Adipose tissue (tissue), 3 donors: Measurements from ENCODE around the gene CNDP1. TPM values are rescaled to one million over a fixed set of nuclear protein-coding genes. Genes with fewer than 3 reads are reported as not detected.

Experiments used
- H3K27ac ChIP-seq: one replicate; pipeline ENCODE4 v1.5.1; 2013; ENCODE audit warnings: low read depth, low read length
- WGBS, 3 donors: extraction: QIAGEN DNeasy Blood & Tissue Kit; methylation state at CpG; one replicate each; pipeline ENCODE4 v1.1.7; 2013; 5-methylcytosine and 5-hydroxymethylcytosine counted together
- polyA plus RNA-seq, 3 donors: library from polyadenylated mRNA; stranded (reverse); fragments of 200-250 nt; gene quantifications; one replicate each; pipeline ENCODE4 v1.2.3, GENCODE V29; 2013
- donor health status: healthy with polysubstance abuse.
- donor health status: Bipolar disorder and iron deficiency.
- donor health status: healthy.

Gene CNDP1
- polyA plus RNA-seq, 3 donors, result 0.12 to 0.20 TPM; not detected in 1

DNA sequence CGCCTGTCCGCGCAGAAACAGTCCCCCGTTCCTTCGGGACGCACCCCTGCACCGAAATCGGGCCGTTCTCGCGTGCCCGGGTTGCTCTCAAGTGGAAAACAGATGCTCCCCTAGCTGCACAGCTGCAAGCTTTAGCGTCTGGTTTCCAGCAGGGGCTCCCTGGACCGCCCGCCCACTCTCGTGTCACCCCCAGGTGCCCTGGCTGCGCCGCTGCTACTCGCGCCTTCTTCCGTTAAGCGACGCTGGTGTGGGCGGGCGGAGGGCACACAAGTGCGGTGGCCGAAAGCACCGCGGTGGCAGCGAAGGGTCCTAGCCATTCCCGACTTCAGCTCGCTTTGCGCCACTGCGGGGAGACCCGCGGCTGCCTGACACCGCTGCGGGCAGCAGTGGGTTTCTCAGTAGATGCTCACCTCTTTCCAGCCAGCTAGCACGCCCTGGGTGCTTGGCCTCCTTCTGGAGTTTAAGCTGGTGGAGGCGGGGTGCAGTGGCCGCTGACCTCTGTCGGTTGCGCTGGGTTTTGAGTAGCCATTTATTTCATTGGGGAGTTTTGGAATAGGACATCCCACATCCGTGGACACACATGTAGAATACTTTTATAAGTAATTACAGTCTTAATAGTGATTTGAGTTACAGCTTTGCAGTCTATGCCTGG lies 64.2 kb downstream of the CNDP1 start:
- 0 to 1% (median 1%) methylated on average over 44 of the region's 44 CpGs for WGBS, 3 donors
- no peak overlapping the region for H3K27ac ChIP-seq

DNA sequence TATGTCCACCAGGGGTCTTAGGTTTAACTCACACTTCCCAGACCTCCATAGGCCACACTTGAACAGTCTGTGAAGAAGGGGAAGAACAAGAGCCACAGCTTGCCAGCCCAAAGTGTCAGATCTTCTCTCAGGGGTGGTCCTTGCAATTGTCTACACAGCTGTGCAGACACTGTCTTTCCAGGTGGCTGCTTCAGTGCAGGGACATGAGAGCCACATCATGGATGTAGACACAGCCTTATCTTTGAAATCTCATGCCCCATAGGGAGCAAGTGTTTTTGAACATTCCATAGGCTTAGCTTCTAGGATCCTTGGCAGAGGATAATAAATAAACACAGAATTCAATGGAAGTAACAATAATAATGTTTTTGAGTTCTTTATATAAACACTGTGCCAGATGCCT lies 70.1 kb downstream of the CNDP1 start:
- no peak overlapping the region for H3K27ac ChIP-seq

DNA sequence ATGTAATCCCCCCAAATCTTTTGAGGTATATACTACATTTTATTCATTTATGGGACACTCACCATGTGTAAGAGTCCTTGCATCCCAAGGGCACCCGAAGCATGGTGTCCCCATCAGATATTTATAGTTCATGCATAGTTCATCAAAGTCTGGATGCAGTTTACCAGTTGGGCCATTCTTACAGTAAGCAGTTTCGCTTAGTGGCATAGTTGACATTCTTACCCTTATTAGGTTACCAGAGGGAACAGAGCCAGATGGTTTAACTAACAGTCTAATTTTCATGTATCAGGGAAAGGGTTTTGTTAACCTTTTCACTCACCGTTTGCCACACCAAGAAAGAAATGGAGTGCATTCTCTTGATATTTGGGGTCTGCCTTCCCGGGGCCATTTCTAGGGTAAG lies 70.5 kb downstream of the CNDP1 start:
- H3K27ac ChIP-seq, result no peak overlapping the region
- WGBS, 3 donors, result 63 to 84% (median 75%) methylated on average over 4 of the region's 4 CpGs

DNA sequence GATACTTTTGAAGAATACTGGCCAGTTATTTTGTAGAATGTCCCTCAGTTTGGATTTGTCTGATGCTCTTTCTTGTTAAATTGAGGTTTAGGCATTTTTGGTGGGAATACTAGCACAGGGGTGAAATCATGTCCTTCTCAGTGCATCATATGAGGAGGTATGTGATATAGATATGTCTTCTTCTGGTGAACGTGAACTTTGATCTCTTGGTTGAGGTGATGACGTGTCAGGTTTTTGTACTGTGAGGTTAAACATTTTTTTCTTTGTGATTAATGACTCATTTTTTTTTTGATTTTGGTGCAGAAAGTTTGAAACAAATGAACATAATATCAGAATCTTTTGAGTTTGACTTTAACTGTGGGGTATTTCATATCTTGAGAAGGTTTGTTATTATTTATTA lies 74.4 kb downstream of the CNDP1 start:
- no peak overlapping the region for H3K27ac ChIP-seq
- WGBS, 3 donors, result 71 to 95% (median 93%) methylated on average over 2 of the region's 2 CpGs

DNA sequence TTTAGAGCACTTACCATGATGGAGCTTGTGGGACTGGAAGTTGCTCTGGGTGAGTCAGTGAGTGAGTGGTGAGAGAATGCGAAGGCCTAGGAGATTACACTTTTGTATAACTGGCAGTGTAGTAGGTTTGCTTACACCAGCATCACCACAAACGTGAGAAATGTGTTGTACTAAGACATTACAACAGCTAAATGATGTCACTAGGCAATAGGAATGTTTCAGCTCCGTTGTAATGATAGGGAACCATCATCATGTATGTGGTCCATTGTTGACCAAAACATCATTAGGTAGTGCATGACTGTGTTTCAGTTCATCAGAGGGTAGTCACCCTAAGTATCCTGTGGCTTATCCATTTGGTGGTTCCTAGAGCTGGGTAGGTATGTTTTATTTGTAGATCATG lies 75.2 kb downstream of the CNDP1 start:
- 71 to 84% (median 79%) methylated on average over 3 of the region's 3 CpGs for WGBS, 3 donors
- no peak overlapping the region for H3K27ac ChIP-seq

DNA sequence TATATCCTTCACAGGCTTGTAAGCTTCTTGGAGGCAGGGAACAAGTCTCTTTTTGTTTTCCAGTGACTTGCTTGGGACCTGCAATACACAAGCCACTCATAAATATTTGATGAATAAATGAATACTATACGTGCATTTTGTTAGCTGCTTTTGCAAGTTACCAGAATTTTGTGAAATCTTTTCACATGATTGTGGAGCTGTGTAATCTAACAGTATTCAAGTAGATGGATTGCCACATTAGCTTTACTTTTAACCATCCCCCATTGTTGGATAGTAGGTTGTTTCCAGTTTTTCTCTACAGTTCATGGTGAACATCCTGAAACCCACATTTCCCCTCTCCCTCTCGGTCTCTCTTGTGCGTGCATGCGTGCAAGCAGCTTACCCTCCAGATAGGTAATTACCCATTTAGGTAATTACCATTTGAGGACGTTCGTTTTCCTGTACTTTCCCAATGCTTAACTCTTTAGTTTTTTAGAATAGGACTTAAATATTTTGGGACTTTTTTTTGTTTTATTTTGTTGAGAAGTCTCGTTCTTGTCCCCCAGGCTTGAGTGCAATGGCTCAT lies 75.8 kb downstream of the CNDP1 start:
- 61 to 92% (median 76%) methylated on average over 7 of the region's 7 CpGs for WGBS, 3 donors
- H3K27ac ChIP-seq, result no peak overlapping the region

DNA sequence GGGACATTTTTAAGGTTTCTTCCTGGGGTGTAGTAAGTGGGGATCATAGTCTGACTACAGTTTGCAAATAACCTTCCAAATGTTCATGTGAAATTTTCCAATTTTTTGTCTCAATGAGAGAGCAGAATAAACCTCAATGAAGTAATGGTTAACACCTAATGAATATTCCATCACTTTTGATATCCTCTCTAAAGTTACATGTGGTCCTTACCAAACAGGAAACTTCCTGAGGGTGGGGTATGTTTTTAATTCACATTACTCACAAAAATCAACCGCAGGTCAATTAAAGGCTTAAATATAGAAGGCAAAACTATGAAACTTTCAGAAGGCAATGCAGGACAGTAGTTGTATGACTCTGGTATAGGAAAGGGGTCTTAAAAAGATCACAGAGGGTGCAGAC lies 76.6 kb downstream of the CNDP1 start:
- 59 to 86% (median 79%) methylated on average over 1 of the region's 1 CpG for WGBS, 3 donors
- H3K27ac ChIP-seq, result no peak overlapping the region

DNA sequence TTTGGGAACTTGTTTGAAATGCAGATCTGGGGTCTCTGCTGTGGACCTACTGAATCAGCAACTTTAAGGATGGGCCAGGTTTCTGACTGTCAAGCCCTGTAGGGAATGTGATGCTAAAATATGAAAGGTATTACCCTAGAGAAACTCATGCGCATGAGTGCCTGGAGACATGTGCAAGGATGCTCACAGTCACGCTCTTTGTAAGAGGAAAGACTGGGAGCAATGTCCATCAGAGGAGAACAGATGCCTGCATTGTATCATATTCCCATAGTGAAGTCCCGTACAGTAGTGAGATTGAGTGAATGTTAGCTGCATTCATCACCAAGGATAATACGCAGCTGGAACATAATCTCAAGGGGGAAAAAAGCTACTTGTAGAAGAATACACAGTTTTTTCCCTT lies 77.5 kb downstream of the CNDP1 start:
- whole genome bisulfite sequencing, 3 donors, result 79 to 96% (median 94%) methylated on average over 4 of the region's 4 CpGs
- no peak overlapping the region for H3K27ac ChIP-seq

DNA sequence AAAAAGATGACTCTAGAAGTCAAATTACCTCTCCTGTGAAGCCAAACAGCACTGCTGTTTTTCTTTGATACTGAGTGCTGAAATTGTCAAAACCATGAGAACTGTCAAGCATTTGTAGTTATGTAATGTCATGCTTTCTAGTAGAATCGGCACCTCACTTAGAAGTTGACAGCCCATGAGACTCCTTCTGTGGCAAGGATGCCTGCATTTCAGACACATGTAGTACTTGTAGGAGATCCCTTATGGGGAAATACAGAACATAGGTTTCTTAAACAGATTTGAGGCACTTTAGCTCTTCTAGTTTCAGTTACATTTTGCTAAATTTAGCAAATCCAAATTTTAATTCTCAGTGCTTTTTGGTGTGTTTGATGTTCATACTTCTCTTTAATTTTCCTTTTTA lies 79.1 kb downstream of the CNDP1 start:
- H3K27ac ChIP-seq, result no peak overlapping the region
- 26 to 54% (median 52%) methylated on average over 1 of the region's 1 CpG for WGBS, 3 donors

DNA sequence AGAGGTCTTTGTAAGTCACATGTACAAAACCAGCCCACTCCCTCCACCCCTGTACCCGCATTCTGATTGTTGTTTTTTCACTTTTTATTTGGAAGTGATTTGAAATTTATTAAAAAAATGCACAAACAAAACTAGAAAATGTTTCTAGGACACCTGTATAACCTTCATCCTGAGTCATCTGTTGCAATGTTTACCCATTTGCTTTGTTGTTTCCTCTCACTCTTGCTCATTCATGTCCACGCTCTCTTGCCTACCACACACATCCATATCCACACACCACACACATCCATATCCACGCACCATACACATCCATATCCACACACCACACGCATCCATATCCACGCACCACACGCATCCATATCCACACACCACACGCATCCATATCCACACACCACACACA lies 82.2 kb downstream of the CNDP1 start:
- 55 to 70% (median 61%) methylated on average over 7 of the region's 7 CpGs for WGBS, 3 donors
- no peak overlapping the region for H3K27ac ChIP-seq

DNA sequence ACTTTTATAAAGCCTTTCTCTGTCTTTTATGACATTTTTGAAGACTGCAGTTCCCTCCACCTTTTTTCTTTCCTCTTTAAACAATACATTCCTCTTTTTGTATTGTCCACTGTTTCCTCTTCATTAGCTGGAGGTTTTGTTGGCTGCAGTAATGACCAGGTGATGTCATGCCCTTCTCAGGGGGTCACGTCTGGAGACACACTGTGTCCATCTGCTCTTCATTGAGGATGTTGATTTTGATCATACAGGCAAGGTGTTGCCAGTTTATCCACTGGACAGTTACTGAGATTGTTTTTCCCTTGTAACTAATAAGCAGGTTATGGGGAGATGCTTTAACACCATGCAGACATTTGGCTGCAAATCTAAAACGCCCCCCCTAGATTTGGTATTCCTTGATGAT lies 83.2 kb downstream of the CNDP1 start:
- 65 to 82% (median 70%) methylated on average over 2 of the region's 2 CpGs for WGBS, 3 donors

DNA sequence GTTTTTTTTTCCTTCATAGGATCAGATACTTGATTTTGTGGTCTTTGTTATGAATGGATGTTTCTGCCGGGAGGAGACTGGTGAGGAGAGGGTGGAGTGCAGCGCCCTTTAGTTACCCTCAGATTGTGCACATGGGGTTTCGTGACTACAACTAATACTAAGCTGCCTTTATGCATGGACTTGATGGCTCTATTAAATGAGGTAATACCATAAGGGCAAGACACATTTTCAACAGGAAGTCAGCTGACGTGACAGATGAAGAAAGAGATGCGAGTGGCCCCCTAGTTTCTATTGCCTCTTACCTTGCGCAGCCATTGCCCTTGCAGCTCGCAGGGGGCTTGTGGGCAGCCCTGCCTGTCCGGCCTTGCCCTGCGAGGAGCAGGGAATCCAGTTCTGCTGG lies 87.8 kb downstream of the CNDP1 start:
- H3K27ac ChIP-seq, result no peak overlapping the region
- WGBS, 3 donors, result 65 to 81% (median 72%) methylated on average over 9 of the region's 9 CpGs

More for the DNA sequence above, 83.2 kb downstream of the CNDP1 start:
- H3K27ac ChIP-seq, result no peak overlapping the region

DNA sequence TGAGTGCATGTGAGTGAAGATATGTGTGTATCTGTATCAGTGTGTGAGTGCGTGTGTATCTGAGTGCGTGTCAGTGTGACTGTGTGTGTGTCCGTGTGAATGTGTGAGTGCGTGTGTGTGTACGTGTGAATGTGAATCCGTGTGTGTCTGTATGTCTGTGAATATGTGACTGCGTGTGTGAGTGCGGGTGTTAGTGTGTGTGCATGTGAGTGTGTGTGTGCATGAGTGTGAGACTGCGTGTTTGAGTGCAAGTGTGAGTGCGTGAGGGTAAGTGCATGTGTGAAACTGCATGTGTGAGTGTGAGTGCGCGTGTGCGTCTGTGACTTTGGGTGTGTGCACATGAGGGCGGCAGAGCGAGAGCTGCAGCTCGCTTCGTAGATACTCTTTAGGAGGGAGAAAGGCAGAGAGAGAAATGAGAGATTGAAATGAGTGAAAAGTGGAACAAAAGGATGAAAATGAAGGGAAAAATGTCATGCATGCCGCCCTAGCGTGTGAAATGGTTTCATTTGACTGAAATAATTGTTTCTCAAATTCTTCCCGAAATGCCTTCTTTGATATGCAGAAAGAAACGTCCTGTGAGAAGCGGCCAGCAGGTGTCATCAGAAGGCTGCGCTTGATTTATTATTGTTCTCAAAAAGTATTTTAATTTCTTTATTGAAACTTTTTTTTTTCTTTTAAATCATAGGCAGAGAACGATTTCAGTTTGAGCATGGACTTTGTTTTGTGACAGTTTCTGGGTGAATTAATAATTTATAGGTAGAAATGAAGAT lies 88.9 kb downstream of the CNDP1 start:
- H3K27ac ChIP-seq, result no peak overlapping the region
- WGBS, 3 donors, result 72 to 78% (median 77%) methylated on average over 24 of the region's 24 CpGs

DNA sequence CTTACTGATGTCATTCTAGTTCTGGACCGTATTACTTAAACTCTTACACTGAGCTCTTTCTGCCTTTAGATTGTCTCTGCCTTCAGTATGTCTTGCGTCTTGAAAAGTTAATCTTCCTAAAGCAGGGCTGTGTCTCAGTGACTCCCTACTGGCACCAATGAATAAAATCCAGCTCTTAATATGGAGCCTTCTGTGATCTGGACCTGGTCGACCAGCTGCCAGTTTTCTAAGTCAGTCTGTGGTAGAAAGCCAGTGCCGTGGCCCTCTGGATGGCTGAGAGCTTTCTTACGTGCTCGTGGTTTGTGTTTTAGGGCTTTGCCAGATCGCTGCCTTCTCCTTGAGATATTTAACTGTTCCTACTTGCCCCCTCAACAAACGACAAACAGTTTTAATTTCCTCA lies 90.2 kb downstream of the CNDP1 start:
- WGBS, 3 donors, result 88 to 91% (median 88%) methylated on average over 8 of the region's 8 CpGs
- no peak overlapping the region for H3K27ac ChIP-seq

DNA sequence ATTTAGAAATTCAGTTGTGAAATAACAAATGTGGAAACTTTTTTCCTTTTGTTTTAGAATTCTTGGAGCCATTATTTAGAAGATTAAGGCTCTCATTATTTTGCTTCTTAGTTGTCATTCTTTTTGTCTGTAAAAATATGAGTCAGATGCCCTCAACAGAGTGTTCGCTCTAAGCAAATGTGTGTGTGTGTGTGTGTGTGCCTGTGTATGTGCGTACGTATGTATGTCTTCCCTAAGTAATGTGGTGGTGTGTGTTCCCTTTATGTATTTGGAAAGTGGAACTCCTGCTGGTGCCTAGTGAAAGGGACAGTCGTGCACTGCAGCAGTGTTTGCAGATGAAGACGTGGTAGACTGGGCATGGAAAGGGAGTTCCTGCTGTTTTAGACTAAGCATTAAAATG lies 90.9 kb downstream of the CNDP1 start:
- WGBS, 3 donors, result 85 to 87% (median 85%) methylated on average over 5 of the region's 5 CpGs

DNA sequence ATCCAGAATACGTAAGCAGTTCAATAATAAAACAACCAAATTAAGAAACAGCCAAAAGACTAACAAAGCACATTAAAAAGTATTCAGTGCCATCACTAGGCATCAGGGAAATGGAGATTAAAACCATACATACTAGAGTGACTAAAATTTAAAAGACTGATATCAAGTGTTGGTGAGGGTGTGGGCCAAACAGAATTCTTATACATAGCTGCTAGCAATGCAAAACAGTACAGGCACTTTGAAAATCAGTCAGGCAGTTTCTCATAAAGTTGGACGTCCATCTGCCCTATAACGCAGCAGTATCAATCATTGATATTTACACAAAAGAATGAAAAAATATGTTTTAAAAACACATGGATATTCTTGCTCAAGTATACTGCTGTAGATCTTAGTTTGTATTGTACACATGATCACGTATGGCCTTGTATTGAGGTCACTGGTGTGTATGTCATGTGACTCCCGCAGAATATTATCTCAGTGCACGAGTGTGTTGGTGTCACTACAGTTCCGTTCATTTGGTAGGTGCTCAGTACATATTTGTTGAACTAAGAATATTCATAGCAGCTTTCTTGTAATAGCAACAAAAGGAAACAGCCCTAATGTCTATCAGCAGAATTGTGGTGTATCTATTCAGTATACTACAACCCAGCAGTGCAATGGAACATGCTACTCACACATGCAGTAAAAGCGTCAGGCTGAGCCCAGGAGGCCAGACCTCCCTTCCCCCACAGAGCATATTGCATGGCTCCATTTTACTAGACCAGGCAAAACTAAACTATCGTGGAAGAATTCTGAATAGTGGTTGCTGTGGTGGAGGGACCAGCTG lies 92.0 kb downstream of the CNDP1 start:
- WGBS, 3 donors, result 55 to 88% (median 82%) methylated on average over 9 of the region's 9 CpGs
- H3K27ac ChIP-seq, result no peak overlapping the region

More for the DNA sequence above, 90.9 kb downstream of the CNDP1 start:
- H3K27ac ChIP-seq, result no peak overlapping the region

DNA sequence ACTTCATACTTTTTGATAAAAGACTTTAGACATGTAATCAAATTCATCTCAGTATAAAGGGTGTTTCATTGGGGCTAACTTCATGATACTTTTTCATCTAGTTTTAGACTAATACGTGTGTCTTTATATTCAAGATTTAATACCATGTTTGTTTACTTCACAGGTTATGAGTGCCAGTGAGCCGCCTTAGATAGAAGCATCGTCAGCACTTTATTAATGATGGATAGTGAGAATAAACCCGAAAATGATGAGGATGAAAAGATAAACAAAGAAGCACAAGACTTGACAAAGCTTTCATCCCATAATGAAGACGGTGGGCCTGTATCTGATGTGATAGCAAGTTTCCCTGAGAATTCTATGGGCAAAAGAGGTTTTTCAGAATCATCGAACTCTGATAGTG lies 96.5 kb downstream of the CNDP1 start:
- 91 to 94% (median 91%) methylated on average over 6 of the region's 6 CpGs for WGBS, 3 donors
- no peak overlapping the region for H3K27ac ChIP-seq

DNA sequence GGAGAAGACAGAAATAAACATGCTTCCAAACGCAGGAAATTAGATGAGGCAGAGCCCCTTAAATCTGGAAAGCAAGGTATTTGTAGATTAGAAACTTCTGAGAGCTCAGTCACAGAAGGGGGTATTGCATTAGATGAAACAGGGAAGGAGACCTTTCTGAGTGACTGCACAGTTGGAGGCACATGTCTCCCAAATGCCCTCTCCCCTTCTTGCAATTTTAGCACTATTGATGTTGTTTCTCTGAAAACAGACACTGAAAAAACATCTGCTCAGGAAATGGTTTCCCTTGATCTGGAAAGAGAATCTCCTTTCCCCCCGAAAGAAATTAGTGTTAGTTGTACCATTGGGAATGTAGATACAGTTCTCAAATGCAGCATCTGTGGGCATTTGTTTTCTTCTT lies 96.9 kb downstream of the CNDP1 start:
- H3K27ac ChIP-seq, result no peak overlapping the region
- 47 to 73% (median 62%) methylated on average over 2 of the region's 2 CpGs for WGBS, 3 donors
